Measurements from ENCODE around the gene PEDS1.

- TF ChIP-seq CTCF (IDR thresholded peaks at IDR 0.05) (no peak), CBFB (CRISPR knock-in tag; IDR thresholded peaks at IDR 0.05; ENCODE audit: low read depth) (no peak), GABPB1 (CRISPR knock-in tag; IDR thresholded peaks at IDR 0.05) (no peak), NR3C1 (CRISPR knock-in tag; conservative IDR thresholded peaks at IDR 0.05; ENCODE audit: low read depth) (no peak), ZNF416 (CRISPR knock-in tag; IDR thresholded peaks at IDR 0.05) (no peak), ZNF512 (CRISPR knock-in tag; IDR thresholded peaks at IDR 0.05; ENCODE audit: borderline replicate concordance) (no peak)
- TF ChIP-seq, protein P1, sequence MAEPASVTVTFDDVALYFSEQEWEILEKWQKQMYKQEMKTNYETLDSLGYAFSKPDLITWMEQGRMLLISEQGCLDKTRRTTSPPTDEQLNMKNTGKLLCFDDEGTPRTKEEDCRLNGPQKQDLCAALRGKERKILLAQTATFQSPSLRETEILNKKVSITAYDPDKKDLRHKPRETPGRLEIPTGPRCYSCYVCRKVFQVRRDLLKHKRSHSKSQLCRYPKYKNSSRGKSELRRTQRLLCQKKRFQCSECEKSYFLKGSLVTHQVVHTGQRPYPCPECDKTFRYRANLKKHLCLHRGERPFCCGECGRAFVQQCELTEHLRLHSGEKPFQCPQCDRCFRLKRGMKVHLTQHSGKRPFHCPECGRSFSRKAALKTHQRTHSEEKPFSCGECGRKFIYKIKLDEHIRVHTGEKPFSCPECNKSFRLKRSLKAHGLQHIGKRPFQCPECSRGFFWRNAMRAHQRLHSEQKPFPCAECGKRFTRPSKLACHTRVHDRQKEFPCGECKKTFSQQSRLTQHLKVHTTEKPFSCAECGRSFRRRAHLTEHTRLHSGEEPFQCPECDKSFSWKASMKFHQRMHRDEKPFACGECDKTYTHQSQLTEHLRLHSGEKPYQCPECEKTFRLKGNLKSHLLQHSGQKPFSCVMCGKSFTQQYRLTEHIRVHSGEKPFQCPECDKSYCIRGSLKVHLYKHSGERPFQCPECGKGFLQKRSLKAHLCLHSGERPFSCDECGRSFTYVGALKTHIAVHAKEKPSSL (CRISPR knock-in tag; conservative IDR thresholded peaks at IDR 0.05) = no peak
Observed at GRCh38 chr20:50175938-50176933, 22.7 kb upstream of the PEDS1 start.
